ENCODE results near the gene PARD3B. TPM values are rescaled to one million over a fixed set of nuclear protein-coding genes. Genes with fewer than 3 reads are reported as not detected.
A peak's percentile ranks its signal among the peaks of the same experiment; 100 is the strongest.
"Not testable (repeated sequence)": the region's sequence is repeated elsewhere in the genome, so short reads cannot be mapped to it uniquely, and the experiment has no call there.

The PARD3B gene
- total RNA-seq, 1 experiment from 2014 or later: 7.6 TPM

GRCh38 chr2:205484764-205485163, 939.5 kb downstream of the PARD3B start:
- no peak overlapping the region for H3K4me3 ChIP-seq (ENCODE audit: low read depth, low read length, poor library complexity, severe bottlenecking)
- no peaks in the 10 kb centered on the region for H3K4me1 ChIP-seq (ENCODE audit: insufficient read depth, low read length, poor library complexity, severe bottlenecking)
- intact Hi-C loops (cut with micrococcal nuclease; ENCODE audit: unreplicated experiment): no loop called here
- H3K27ac ChIP-seq (ENCODE audit: low read depth, low read length, poor library complexity, severe bottlenecking): no peak overlapping the region
- no peaks in the 10 kb centered on the region for H3K9me3 ChIP-seq (ENCODE audit: low read depth, low read length, poor library complexity, severe bottlenecking)
- no TSS peak for BruUV-seq (replicated peaks)
- POLR2A ChIA-PET (ENCODE audit: low non-redundant PET): no interaction called here
- CTCF ChIA-PET: no interaction called here
- no peaks in the 10 kb centered on the region for H3K36me3 ChIP-seq (ENCODE audit: insufficient read depth, low read length, poor library complexity, severe bottlenecking)
- DNase-seq (ENCODE audit: low spot score): no peak
- no peak for TF ChIP-seq CTCF (conservative IDR thresholded peaks at IDR 0.05; ENCODE audit: low read depth, low read length)
- H3K27me3 ChIP-seq (replicated peaks; ENCODE audit: insufficient read depth, low read depth, low read length, poor library complexity): no peaks in the 10 kb centered on the region

GRCh38 chr2:205493528-205493927, 948.3 kb downstream of the PARD3B start:
- H3K4me1 ChIP-seq (ENCODE audit: insufficient read depth, low read length, poor library complexity, severe bottlenecking); H3K4me3 ChIP-seq (ENCODE audit: low read depth, low read length, poor library complexity, severe bottlenecking); POLR2A ChIA-PET (ENCODE audit: low non-redundant PET); H3K27me3 ChIP-seq (replicated peaks; ENCODE audit: insufficient read depth, low read depth, low read length, poor library complexity); H3K36me3 ChIP-seq (ENCODE audit: insufficient read depth, low read length, poor library complexity, severe bottlenecking); H3K27ac ChIP-seq (ENCODE audit: low read depth, low read length, poor library complexity, severe bottlenecking); CTCF ChIA-PET; BruUV-seq (replicated peaks); DNase-seq (ENCODE audit: low spot score); intact Hi-C loops (cut with micrococcal nuclease; ENCODE audit: unreplicated experiment); H3K9me3 ChIP-seq (ENCODE audit: low read depth, low read length, poor library complexity, severe bottlenecking): not testable (repeated sequence)

GRCh38 chr2:205494537-205495235, 949.4 kb downstream of the PARD3B start:
- TF ChIP-seq CTCF (conservative IDR thresholded peaks at IDR 0.05; ENCODE audit: low read depth, low read length) (no peak), EZH2 (IDR thresholded peaks at IDR 0.05; ENCODE audit: borderline replicate concordance, low read depth, low read length, poor library complexity, severe bottlenecking) (no peak)
- H3K9me3 ChIP-seq (ENCODE audit: low read depth, low read length, poor library complexity, severe bottlenecking): no peaks in the 10 kb centered on the region
- BruUV-seq (replicated peaks): no TSS peak
- H3K27ac ChIP-seq (ENCODE audit: low read depth, low read length, poor library complexity, severe bottlenecking): no peak overlapping the region
- ChIA-PET POLR2A (ENCODE audit: low non-redundant PET) (no interaction called here), CTCF (no interaction called here)
- no peaks in the 10 kb centered on the region for H3K27me3 ChIP-seq (replicated peaks; ENCODE audit: insufficient read depth, low read depth, low read length, poor library complexity)
- no peak overlapping the region for H3K4me3 ChIP-seq (ENCODE audit: low read depth, low read length, poor library complexity, severe bottlenecking)
- H3K4me1 ChIP-seq (ENCODE audit: insufficient read depth, low read length, poor library complexity, severe bottlenecking): no peaks in the 10 kb centered on the region
- no peaks in the 10 kb centered on the region for H3K36me3 ChIP-seq (ENCODE audit: insufficient read depth, low read length, poor library complexity, severe bottlenecking)
- intact Hi-C loops (cut with micrococcal nuclease; ENCODE audit: unreplicated experiment): no loop called here
- no peak for DNase-seq (ENCODE audit: low spot score)

- H3K36me3 ChIP-seq (ENCODE audit: insufficient read depth, low read length, poor library complexity, severe bottlenecking): no peaks in the 10 kb centered on the region
- no TSS peak for BruUV-seq (replicated peaks)
- CTCF ChIA-PET: no interaction called here
- no peaks in the 10 kb centered on the region for H3K9me3 ChIP-seq (ENCODE audit: low read depth, low read length, poor library complexity, severe bottlenecking)
- no peaks in the 10 kb centered on the region for H3K27me3 ChIP-seq (replicated peaks; ENCODE audit: insufficient read depth, low read depth, low read length, poor library complexity)
- no peak overlapping the region for H3K4me3 ChIP-seq (ENCODE audit: low read depth, low read length, poor library complexity, severe bottlenecking)
- intact Hi-C loops (cut with micrococcal nuclease; ENCODE audit: unreplicated experiment): no loop called here
- H3K4me1 ChIP-seq (ENCODE audit: insufficient read depth, low read length, poor library complexity, severe bottlenecking): no peaks in the 10 kb centered on the region
- H3K27ac ChIP-seq (ENCODE audit: low read depth, low read length, poor library complexity, severe bottlenecking): no peak overlapping the region
- peak; percentile 2 for DNase-seq (ENCODE audit: low spot score)
- TF ChIP-seq CTCF (conservative IDR thresholded peaks at IDR 0.05; ENCODE audit: low read depth, low read length): no peak
- POLR2A ChIA-PET (ENCODE audit: low non-redundant PET): no interaction called here
Measured at GRCh38 chr2:205495819-205496218, 950.5 kb downstream of the PARD3B start.

Data from A673 (cell line).